Measurements from ENCODE around the gene XPNPEP3. TPM values are rescaled to one million over a fixed set of nuclear protein-coding genes. Genes with fewer than 3 reads are reported as not detected.

Gene XPNPEP3
- total and polyA plus RNA-seq, 2 experiments from 2014 or later = 12.3 to 14.6 TPM

DNA sequence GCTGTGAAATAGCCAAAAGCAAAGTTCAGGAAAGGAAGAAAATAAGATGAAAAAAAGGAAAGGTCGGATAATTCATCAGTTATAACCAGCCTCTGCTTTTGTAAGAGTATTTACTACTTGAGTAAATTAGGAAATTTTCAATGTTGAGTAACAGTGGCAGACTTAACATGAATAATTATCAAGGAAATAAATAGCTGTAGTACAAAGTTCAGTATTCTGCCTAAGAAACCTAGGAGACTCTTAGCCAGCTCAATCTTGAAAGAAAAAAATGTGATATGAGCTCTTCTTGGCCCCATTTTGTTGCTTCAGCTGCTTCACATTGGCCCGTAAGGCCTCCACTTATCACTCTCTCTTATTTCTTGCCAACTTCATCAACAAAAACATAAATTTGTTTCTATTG is 22.0 kb downstream of the XPNPEP3 start:
- Histone ChIP-seq H3K9me2 (replicated peaks; ENCODE audit: insufficient read depth) (no peaks in the 10 kb centered on the region), H3K9me3 (ENCODE audit: low read depth) (no peaks in the 10 kb centered on the region), H3K27me3 (no peaks in the 10 kb centered on the region), H3K79me2 (no peaks in the 10 kb centered on the region), H3K4me1 (ENCODE audit: insufficient read depth) (no peaks in the 10 kb centered on the region), H4K20me1 (ENCODE audit: insufficient read depth, poor library complexity, severe bottlenecking) (no peaks in the 10 kb centered on the region), H3K4me2 (no peak overlapping the region), H3K27ac (peak overlapping the region; percentile 67), H2AFZ (no peak overlapping the region), H3K36me3 (replicated peaks; ENCODE audit: insufficient read depth, low read depth) (no peaks in the 10 kb centered on the region), H3K4me3 (no peak overlapping the region)
- no peak for TF ChIP-seq EZH2phosphoT487 (IDR thresholded peaks at IDR 0.05; ENCODE audit: low read depth, severe bottlenecking, unreplicated experiment)
- TF ChIP-seq EZH2 (IDR thresholded peaks at IDR 0.05; ENCODE audit: borderline replicate concordance) = no peak
- TF ChIP-seq, protein P1, sequence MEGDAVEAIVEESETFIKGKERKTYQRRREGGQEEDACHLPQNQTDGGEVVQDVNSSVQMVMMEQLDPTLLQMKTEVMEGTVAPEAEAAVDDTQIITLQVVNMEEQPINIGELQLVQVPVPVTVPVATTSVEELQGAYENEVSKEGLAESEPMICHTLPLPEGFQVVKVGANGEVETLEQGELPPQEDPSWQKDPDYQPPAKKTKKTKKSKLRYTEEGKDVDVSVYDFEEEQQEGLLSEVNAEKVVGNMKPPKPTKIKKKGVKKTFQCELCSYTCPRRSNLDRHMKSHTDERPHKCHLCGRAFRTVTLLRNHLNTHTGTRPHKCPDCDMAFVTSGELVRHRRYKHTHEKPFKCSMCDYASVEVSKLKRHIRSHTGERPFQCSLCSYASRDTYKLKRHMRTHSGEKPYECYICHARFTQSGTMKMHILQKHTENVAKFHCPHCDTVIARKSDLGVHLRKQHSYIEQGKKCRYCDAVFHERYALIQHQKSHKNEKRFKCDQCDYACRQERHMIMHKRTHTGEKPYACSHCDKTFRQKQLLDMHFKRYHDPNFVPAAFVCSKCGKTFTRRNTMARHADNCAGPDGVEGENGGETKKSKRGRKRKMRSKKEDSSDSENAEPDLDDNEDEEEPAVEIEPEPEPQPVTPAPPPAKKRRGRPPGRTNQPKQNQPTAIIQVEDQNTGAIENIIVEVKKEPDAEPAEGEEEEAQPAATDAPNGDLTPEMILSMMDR (IDR thresholded peaks at IDR 0.05; ENCODE audit: poor library complexity) = no peak
- WGBS (ENCODE audit: low lambda C conversion rate, missing lambda C conversion rate) = 86% methylated on average over 2 of the region's 2 CpGs
- peak; percentile 11 for DNase-seq (ENCODE audit: low spot score)

DNA sequence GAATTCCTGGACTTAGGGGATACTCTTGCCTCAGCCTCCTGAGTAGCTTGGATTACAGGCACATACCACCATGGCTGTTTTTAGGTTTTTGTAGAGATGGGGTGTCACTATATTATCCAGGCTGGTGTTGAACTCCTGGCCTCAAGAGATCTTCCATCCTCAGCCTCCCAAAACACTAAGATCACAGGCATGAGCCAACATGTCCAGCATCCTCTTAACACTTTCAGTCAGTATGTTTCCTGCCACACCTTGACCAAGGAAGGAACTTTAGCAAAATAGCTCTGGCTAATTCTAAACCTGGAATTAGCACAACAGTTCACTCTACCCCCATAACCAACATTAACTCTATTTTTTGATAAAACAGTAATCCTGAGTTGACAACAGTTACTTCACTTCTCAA is 32.2 kb downstream of the XPNPEP3 start:
- H3K4me1 ChIP-seq (ENCODE audit: insufficient read depth) = no peaks in the 10 kb centered on the region
- H3K36me3 ChIP-seq (replicated peaks; ENCODE audit: insufficient read depth, low read depth) = no peaks in the 10 kb centered on the region
- TF ChIP-seq EZH2 (IDR thresholded peaks at IDR 0.05; ENCODE audit: borderline replicate concordance) (no peak), EZH2phosphoT487 (IDR thresholded peaks at IDR 0.05; ENCODE audit: low read depth, severe bottlenecking, unreplicated experiment) (no peak)
- TF ChIP-seq, protein P1 (IDR thresholded peaks at IDR 0.05; ENCODE audit: poor library complexity) = no peak
- H3K4me3 ChIP-seq = no peak overlapping the region
- no peak overlapping the region for H2AFZ ChIP-seq
- no peaks in the 10 kb centered on the region for H3K9me2 ChIP-seq (replicated peaks; ENCODE audit: insufficient read depth)
- no peak overlapping the region for H3K27ac ChIP-seq
- no peaks in the 10 kb centered on the region for H3K27me3 ChIP-seq
- DNase-seq (ENCODE audit: low spot score) = no peak
- H3K79me2 ChIP-seq = no peaks in the 10 kb centered on the region
- no peaks in the 10 kb centered on the region for H3K9me3 ChIP-seq (ENCODE audit: low read depth)
- no peaks in the 10 kb centered on the region for H4K20me1 ChIP-seq (ENCODE audit: insufficient read depth, poor library complexity, severe bottlenecking)
- H3K4me2 ChIP-seq = no peak overlapping the region

DNA sequence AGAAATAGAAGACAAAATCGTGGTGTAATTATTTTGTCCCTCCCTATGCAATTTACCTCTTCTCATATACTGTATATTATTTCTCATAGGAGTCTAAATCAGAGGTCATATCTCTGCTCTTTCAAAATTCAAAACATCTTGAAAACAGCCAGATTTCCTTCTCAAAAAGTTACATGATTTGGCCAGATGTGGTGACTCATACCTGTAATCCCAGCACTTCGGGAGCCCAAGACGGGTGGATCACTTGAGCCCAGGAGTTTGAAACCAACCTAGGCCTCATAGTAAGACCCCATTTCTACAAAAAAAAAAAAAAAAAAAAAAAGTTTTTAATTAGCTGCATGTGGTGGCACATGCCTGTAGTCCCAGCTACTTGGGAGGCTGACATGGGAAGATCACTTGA is 33.9 kb downstream of the XPNPEP3 start:
- H4K20me1 ChIP-seq (ENCODE audit: insufficient read depth, poor library complexity, severe bottlenecking) = no peaks in the 10 kb centered on the region
- no peaks in the 10 kb centered on the region for H3K4me1 ChIP-seq (ENCODE audit: insufficient read depth)
- H2AFZ ChIP-seq = no peak overlapping the region
- no peak overlapping the region for H3K4me2 ChIP-seq
- TF ChIP-seq EZH2 (IDR thresholded peaks at IDR 0.05; ENCODE audit: borderline replicate concordance) (no peak), EZH2phosphoT487 (IDR thresholded peaks at IDR 0.05; ENCODE audit: low read depth, severe bottlenecking, unreplicated experiment) (no peak)
- TF ChIP-seq, protein P1 (IDR thresholded peaks at IDR 0.05; ENCODE audit: poor library complexity) = no peak
- no peaks in the 10 kb centered on the region for H3K27me3 ChIP-seq
- no peak overlapping the region for H3K27ac ChIP-seq
- 85% methylated on average over 3 of the region's 3 CpGs for WGBS (ENCODE audit: low lambda C conversion rate, missing lambda C conversion rate)
- H3K9me2 ChIP-seq (replicated peaks; ENCODE audit: insufficient read depth) = no peaks in the 10 kb centered on the region
- H3K9me3 ChIP-seq (ENCODE audit: low read depth) = no peaks in the 10 kb centered on the region
- DNase-seq (ENCODE audit: low spot score) = no peak
- H3K4me3 ChIP-seq = no peak overlapping the region
- H3K36me3 ChIP-seq (replicated peaks; ENCODE audit: insufficient read depth, low read depth) = no peaks in the 10 kb centered on the region
- no peaks in the 10 kb centered on the region for H3K79me2 ChIP-seq

DNA sequence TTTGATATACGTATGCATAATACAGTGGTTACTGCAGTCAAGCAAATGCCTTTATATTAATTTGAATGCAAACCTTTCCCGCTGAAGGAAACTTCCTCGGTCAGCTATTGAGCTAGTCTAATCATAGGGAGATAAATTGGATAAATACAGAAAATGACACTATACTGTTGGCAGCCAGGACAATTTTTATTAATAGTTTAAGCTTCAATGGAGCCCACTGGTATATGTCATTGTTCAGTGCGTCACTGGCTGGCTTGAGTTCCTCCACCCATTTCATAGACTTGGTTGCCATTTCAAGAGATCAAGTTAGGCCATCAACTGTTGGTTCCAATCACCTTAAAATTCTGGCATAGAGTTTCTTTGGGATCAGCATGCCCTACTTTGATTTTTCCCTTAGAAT is 37.5 kb downstream of the XPNPEP3 start:
- TF ChIP-seq, protein P1 (IDR thresholded peaks at IDR 0.05; ENCODE audit: poor library complexity) = no peak
- TF ChIP-seq EZH2 (IDR thresholded peaks at IDR 0.05; ENCODE audit: borderline replicate concordance) (no peak), EZH2phosphoT487 (IDR thresholded peaks at IDR 0.05; ENCODE audit: low read depth, severe bottlenecking, unreplicated experiment) (no peak)

More for the DNA sequence above, 37.5 kb downstream of the XPNPEP3 start:
- no peak overlapping the region for H2AFZ ChIP-seq
- H3K27me3 ChIP-seq = no peaks in the 10 kb centered on the region
- H3K79me2 ChIP-seq = no peaks in the 10 kb centered on the region
- no peaks in the 10 kb centered on the region for H3K36me3 ChIP-seq (replicated peaks; ENCODE audit: insufficient read depth, low read depth)
- H4K20me1 ChIP-seq (ENCODE audit: insufficient read depth, poor library complexity, severe bottlenecking) = no peaks in the 10 kb centered on the region
- H3K9me2 ChIP-seq (replicated peaks; ENCODE audit: insufficient read depth) = no peaks in the 10 kb centered on the region
- H3K4me1 ChIP-seq (ENCODE audit: insufficient read depth) = no peaks in the 10 kb centered on the region
- H3K4me2 ChIP-seq = no peak overlapping the region
- WGBS (ENCODE audit: low lambda C conversion rate, missing lambda C conversion rate) = 96% methylated on average over 4 of the region's 4 CpGs
- no peak overlapping the region for H3K4me3 ChIP-seq
- H3K27ac ChIP-seq = no peak overlapping the region
- no peak for DNase-seq (ENCODE audit: low spot score)
- H3K9me3 ChIP-seq (ENCODE audit: low read depth) = no peaks in the 10 kb centered on the region

All from hepatocyte (in vitro differentiated cells).